Keratinocyte (primary cell): ENCODE data around the gene FGF12.

Source experiments
- EZH2 ChIP-seq: IDR thresholded peaks from one replicate; pipeline ENCODE4 v1.6.1; 2012; ENCODE audit warnings: inconsistent platforms, mild to moderate bottlenecking, low read length, moderate library complexity
- TF ChIP-seq, protein P1 (sequence below), 3 experiments: IDR thresholded peaks in 1 of 3; conservative IDR thresholded peaks in 1 of 3; optimal IDR thresholded peaks in 1 of 3; 2 replicates in 2 of 3; 3 replicates in 1 of 3; pipeline versions ENCODE3 to v1.5.1; 2011; ENCODE audit warnings: low read length in 3 of 3, mild to moderate bottlenecking in 3 of 3, moderate library complexity in 2 of 3, control low read depth in 1 of 3, inconsistent platforms in 1 of 3; ENCODE audit not compliant: insufficient read depth in 2 of 3; ENCODE audit errors: extremely low read depth in 1 of 3

DNA sequence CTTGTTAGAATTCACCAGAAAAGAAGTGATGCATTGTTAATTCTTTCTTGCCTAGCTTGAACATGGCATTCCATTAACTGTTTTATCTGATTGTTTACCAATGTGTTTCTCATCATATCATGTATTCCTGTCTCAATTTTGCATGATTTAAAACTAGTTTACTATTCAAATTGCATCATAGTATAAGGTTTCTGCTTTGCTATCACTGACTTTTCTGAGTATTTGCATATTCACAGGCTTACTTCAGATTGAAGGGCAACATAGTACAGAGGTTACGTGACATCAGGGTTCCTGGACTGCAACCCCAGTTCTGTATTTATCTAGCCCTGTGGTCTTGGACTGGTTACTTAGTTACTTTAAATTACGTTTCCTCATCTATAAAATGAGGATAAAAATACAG lies 561.8 kb downstream of the FGF12 start:
- TF ChIP-seq, protein P1, sequence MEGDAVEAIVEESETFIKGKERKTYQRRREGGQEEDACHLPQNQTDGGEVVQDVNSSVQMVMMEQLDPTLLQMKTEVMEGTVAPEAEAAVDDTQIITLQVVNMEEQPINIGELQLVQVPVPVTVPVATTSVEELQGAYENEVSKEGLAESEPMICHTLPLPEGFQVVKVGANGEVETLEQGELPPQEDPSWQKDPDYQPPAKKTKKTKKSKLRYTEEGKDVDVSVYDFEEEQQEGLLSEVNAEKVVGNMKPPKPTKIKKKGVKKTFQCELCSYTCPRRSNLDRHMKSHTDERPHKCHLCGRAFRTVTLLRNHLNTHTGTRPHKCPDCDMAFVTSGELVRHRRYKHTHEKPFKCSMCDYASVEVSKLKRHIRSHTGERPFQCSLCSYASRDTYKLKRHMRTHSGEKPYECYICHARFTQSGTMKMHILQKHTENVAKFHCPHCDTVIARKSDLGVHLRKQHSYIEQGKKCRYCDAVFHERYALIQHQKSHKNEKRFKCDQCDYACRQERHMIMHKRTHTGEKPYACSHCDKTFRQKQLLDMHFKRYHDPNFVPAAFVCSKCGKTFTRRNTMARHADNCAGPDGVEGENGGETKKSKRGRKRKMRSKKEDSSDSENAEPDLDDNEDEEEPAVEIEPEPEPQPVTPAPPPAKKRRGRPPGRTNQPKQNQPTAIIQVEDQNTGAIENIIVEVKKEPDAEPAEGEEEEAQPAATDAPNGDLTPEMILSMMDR (optimal IDR thresholded peaks at IDR 0.05 in 1 of 3, IDR thresholded peaks at IDR 0.05 in 1 of 3, conservative IDR thresholded peaks at IDR 0.05 in 1 of 3; ENCODE audit: extremely low read depth in 1 of 3, insufficient read depth in 2 of 3, low read length in 3 of 3) = no peak
- TF ChIP-seq EZH2 = no peak
